GM19324 (cell line): ENCODE results near the gene PRTN3.
"Not testable (repeated sequence)": the region's sequence is repeated elsewhere in the genome, so short reads cannot be mapped to it uniquely, and the experiment has no call there.

ENCODE experiments used
- ATAC-seq: cut with Tn5 transposase; IDR thresholded peaks from one replicate; pipeline ENCODE4 v1.9.1; 2021; ENCODE audit warnings: mild to moderate bottlenecking, moderate library complexity; ENCODE audit not compliant: unreplicated experiment, low FRiP score

Gene PRTN3

GRCh38 chr19:843836-844545 is 3.2 kb downstream of the PRTN3 start:
- ATAC-seq = no peak

- no peak for ATAC-seq
Observed at GRCh38 chr19:844546-844971, 3.8 kb downstream of the PRTN3 start.

GRCh38 chr19:845707-846521 is 5.1 kb downstream of the PRTN3 start:
- ATAC-seq = no peak

DNA sequence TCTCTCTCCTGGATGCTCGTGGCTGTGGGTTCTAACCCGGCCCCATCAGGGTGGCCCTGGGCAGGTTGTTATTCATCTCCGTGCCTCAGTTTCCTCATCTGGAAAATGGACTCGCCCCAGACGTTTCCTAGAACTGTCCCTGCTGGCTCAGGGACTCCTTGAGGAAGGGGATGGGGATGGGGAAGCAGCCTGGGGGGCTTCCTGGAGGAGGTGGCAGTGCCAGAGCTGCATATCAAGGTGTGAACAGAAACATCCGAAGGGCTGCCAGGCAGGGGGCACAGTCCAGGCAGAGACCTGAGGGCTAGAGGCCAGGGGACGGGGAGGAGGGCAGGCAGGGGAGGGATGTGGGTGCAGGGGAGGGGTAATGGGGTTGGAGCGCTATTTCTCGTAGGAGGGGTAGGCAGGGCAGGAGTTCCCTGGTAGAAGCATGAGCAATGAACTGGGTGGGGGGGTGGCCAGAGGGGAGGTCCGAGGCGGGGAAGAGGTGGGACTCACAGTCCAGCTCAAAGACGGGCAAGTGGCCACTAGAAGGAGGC is 7.7 kb downstream of the PRTN3 start:
- ATAC-seq = no peak

DNA sequence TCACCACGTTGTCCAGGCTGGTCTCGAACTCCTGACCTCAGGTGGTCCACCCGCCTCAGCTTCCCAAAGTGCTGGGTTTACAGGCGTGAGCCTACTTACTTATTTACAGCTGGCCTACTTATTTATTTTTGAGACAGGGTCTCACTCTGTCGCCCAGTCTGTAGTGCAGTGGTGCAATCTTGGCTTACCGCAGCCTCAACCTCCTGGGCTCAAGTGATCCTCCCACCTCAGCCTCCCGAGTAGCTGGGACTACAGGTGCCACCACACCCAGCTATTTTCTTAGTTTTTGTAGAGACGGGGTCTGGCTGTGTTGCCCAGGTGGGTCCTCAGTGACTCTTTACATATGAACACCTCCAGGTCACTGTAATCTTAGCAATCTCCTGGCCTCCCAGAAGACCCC is 8.4 kb downstream of the PRTN3 start:
- not testable (repeated sequence) for ATAC-seq

DNA sequence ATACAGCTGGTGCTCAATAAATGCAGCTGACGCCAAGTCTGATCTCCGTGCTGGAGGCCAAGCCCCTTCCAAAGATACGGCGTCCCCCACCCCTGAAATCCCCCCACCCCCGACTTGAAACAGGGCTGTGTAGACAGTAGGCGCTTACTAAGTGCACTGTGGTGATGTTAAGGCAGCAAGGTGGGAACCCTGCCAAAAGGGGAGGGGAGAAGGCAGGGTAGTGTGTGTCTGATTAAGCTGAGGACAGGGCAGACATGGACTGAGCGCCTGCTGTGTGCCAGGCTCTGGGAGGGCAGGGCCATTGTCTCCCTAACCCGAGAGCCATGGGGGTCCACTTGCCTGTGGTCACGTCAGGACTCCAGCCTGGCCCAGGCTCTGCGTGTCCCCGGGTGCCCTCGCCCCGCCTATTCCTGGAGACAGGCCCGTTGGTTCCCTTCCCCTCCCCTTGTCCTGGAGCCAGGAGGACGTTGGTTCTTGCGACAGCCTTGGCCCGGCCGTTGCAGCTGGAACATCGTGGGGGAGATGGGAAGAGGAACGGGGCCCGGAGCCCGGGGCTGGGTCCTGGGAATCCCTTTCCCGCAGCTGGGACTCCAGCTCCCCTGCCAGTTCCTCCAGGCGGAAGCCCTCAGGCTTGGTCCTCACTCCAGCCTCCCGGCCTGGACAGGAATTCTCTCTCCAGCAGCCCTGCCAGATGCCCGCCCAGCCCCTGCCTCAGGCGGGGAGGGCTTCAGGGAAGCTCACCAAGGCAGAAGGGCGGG is 9.6 kb downstream of the PRTN3 start:
- no peak for ATAC-seq

GRCh38 chr19:850979-851335 is 10.2 kb downstream of the PRTN3 start:
- no peak for ATAC-seq

DNA sequence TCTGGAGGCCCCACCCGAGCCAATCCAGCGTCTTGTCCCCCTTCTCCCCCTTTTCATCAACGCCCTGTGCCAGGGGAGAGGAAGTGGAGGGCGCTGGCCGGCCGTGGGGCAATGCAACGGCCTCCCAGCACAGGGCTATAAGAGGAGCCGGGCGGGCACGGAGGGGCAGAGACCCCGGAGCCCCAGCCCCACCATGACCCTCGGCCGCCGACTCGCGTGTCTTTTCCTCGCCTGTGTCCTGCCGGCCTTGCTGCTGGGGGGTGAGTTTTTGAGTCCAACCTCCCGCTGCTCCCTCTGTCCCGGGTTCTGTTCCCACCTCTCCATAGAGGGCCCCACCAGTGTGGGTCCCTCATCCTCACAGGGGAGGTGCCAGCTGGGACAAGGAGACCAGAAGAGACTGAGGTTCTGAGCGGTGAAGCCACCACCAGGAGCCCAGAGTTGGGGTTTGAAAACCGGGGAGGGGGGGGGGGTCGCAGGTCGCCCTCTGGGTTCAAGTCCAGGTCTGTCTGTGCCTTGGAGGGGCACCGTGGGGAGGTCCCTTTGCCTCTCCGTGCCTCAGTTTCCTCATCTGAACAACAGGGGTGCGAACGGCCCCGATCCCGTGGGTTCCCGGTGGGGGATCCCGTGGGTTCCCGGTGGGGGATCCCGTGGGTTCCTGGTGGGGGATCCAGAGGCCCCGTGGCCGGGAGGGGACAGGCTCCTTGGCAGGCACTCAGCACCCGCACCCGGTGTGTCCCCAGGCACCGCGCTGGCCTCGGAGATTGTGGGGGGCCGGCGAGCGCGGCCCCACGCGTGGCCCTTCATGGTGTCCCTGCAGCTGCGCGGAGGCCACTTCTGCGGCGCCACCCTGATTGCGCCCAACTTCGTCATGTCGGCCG is 11.6 kb downstream of the PRTN3 start, which contains the start of gene ELANE:
Gene ELANE, plus strand, starts transcription at position 168 of the 878 bp plus-strand sequence. Its CDS starts 26 bp downstream, at position 194.
- no peak for ATAC-seq

- no peak for ATAC-seq
Observed at GRCh38 chr19:853014-853585, 12.3 kb downstream of the PRTN3 start.

DNA sequence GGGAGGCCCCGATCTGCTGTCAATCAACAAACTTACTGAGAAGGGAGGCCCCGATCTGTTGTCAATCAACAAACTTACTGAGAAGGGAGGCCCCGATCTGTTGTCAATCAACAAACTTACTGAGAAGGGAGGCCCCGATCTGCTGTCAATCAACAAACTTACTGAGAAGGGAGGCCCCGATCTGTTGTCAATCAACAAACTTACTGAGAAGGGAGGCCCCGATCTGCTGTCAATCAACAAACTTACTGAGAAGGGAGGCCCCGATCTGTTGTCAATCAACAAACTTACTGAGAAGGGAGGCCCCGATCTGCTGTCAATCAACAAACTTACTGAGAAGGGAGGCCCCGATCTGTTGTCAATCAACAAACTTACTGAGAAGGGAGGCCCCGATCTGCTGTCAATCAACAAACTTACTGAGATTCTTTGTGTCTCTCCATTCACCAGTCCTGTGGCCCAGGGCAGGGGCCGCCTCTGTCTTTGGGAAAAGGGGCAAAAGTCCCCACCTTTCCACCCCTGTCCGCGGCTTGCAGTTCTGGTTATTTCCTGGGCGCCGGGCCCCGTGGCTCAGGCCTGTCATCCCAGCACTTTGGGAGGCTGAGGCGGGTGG is 12.9 kb downstream of the PRTN3 start:
- not testable (repeated sequence) for ATAC-seq

- ATAC-seq = no peak
Observed at GRCh38 chr19:854549-854948, 13.8 kb downstream of the PRTN3 start.

- ATAC-seq = no peak
Observed at GRCh38 chr19:855142-855541, 14.3 kb downstream of the PRTN3 start.

DNA sequence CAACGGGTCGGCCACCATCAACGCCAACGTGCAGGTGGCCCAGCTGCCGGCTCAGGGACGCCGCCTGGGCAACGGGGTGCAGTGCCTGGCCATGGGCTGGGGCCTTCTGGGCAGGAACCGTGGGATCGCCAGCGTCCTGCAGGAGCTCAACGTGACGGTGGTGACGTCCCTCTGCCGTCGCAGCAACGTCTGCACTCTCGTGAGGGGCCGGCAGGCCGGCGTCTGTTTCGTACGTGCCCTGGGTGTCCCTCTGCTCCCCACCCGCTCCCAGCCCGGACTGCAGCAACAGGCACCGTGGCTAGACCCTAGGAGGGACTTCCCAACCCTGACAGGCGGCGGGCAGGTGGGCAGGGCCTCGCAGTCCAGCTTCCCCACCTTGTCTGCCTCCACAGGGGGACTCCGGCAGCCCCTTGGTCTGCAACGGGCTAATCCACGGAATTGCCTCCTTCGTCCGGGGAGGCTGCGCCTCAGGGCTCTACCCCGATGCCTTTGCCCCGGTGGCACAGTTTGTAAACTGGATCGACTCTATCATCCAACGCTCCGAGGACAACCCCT is 14.8 kb downstream of the PRTN3 start:
- no peak for ATAC-seq

DNA sequence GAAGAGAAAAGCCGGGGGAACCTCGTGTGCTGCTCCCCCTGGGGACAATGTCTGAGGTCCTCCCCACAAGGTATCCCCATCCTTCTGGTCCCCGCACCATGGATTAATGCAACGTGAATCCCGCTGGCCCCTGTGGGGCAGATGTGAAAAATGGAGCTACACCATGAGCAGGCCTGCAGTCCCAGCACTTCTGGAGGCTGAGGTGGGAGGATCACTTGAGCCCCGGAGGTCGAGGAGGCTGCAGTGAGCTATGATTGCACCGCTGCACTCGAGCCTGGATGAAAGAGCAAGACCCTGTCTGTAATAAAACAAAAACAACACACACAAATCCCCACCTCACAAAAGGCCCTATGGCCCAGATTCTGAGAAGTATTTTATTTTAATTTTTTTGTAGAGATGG is 17.5 kb downstream of the PRTN3 start:
- ATAC-seq = no peak

DNA sequence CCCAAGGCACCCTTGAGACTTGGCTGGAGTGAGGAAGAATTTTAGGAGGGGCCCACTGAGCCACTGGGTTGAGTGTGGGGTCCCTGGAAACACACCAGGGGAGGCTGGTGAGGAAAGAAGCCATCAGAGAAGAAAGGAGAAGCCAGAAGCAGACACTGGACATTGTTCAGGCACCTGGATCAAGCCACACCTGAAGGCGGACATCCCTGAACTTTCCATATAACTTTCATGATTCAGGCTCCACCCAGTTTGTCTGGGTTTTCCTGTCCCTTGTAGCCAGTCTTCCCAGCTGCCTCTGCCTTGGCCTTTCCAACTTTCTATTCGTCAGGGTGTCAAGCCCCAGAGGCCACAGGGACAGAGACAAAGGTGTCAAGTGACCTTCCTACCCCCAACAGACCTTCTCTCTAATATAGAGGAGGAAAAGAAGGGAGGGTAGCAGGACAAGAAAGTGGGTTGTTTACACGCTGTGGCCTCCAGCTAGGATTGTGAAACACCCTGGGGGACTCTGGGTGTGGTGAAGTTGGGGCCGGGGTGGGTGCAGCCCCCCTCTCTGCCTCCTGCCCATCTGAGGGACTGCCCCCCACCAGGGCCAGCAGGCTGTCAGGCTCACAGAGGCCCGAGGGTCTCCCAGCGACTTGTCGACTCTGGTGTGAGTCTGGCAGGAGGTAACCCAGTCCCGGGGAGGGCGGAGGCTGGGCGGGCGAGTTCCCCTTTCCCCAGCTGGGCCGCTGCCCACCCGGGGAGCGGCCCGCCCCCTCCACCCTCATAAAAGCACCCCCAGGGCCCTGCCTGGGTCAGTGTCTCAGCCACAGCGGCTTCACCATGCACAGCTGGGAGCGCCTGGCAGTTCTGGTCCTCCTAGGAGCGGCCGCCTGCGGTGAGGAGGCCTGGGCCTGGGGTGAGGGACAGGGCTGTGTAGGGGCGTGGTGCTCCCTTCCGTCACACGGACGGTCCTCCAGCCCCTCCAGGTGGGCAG is 18.4 kb downstream of the PRTN3 start, which contains the start of gene CFD:
Gene CFD, plus strand, starts transcription at position 797 of the 976 bp plus-strand sequence. Its CDS starts 26 bp downstream, at position 823.
- no peak for ATAC-seq

- no peak for ATAC-seq
Observed at GRCh38 chr19:861141-861755, 20.4 kb downstream of the PRTN3 start.
